ENCODE measurements around the gene MCUB. TPM values are rescaled to one million over a fixed set of nuclear protein-coding genes. Genes with fewer than 3 reads are reported as not detected.

Gene MCUB
- total RNA-seq, 1 experiment from 2014 or later, result 24.1 TPM

- no peaks in the 10 kb centered on the region for H3K4me1 ChIP-seq (ENCODE audit: control insufficient read depth, insufficient read depth, low read length)
- H3K27ac ChIP-seq (ENCODE audit: low read length), result no peak overlapping the region
- H3K9me3 ChIP-seq (ENCODE audit: control insufficient read depth, insufficient read depth, low read depth, low read length), result no peaks in the 10 kb centered on the region
- H3K4me3 ChIP-seq (ENCODE audit: low read depth in 2 of 2, low read length in 2 of 2), result no peak overlapping the region
- ATAC-seq, result no peak
- no peak for DNase-seq (ENCODE audit: low read depth, low spot score)
- POLR2A ChIA-PET, result no interaction called here
- BruUV-seq (replicated peaks), result no TSS peak
- H3K27me3 ChIP-seq (ENCODE audit: control insufficient read depth, insufficient read depth, low read length), result no peaks in the 10 kb centered on the region
- intact Hi-C loops (cut with micrococcal nuclease; ENCODE audit: unreplicated experiment), result no loop called here
- in situ Hi-C loops (cut with HindIII; ENCODE audit: low pct_unique_long_range_greater_than_20kb, low sequenced_read_pairs), result no loop called here
- TF ChIP-seq TCF7L2 (IDR thresholded peaks at IDR 0.05; ENCODE audit: low read depth, low read length) (no peak), REST (IDR thresholded peaks at IDR 0.05; ENCODE audit: insufficient read depth in 1 of 2, low read depth in 2 of 2, low read length in 1 of 2) (no peak), SIN3A (IDR thresholded peaks at IDR 0.05; ENCODE audit: borderline replicate concordance, insufficient read depth, low read depth, low read length) (no peak), POLR2AphosphoS5 (IDR thresholded peaks at IDR 0.05; ENCODE audit: low read depth, low read length) (no peak)
- TF ChIP-seq, protein P1, sequence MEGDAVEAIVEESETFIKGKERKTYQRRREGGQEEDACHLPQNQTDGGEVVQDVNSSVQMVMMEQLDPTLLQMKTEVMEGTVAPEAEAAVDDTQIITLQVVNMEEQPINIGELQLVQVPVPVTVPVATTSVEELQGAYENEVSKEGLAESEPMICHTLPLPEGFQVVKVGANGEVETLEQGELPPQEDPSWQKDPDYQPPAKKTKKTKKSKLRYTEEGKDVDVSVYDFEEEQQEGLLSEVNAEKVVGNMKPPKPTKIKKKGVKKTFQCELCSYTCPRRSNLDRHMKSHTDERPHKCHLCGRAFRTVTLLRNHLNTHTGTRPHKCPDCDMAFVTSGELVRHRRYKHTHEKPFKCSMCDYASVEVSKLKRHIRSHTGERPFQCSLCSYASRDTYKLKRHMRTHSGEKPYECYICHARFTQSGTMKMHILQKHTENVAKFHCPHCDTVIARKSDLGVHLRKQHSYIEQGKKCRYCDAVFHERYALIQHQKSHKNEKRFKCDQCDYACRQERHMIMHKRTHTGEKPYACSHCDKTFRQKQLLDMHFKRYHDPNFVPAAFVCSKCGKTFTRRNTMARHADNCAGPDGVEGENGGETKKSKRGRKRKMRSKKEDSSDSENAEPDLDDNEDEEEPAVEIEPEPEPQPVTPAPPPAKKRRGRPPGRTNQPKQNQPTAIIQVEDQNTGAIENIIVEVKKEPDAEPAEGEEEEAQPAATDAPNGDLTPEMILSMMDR (IDR thresholded peaks at IDR 0.05), result no peak
- H3K36me3 ChIP-seq (ENCODE audit: control insufficient read depth, insufficient read depth, low read length), result no peaks in the 10 kb centered on the region; the same call in 1 of the 2 replicates
- CTCF ChIA-PET, result no interaction called here
Measured at GRCh38 chr4:109682875-109683274, 122.8 kb downstream of the MCUB start.

- DNase-seq (ENCODE audit: low read depth, low spot score) (no peak), ATAC-seq (no peak)
- in situ Hi-C loops (cut with HindIII; ENCODE audit: low pct_unique_long_range_greater_than_20kb, low sequenced_read_pairs), result no loop called here
- H3K27ac ChIP-seq (ENCODE audit: low read length), result no peak overlapping the region
- H3K27me3 ChIP-seq (ENCODE audit: control insufficient read depth, insufficient read depth, low read length), result no peaks in the 10 kb centered on the region
- no peak for TF ChIP-seq REST (IDR thresholded peaks at IDR 0.05; ENCODE audit: insufficient read depth in 1 of 2, low read depth in 2 of 2, low read length in 1 of 2)
- CTCF ChIA-PET, result no interaction called here
- no peaks in the 10 kb centered on the region for H3K9me3 ChIP-seq (ENCODE audit: control insufficient read depth, insufficient read depth, low read depth, low read length)
- POLR2A ChIA-PET, result no interaction called here
- no peak overlapping the region for H3K4me3 ChIP-seq (ENCODE audit: low read depth in 2 of 2, low read length in 2 of 2)
- H3K36me3 ChIP-seq (ENCODE audit: control insufficient read depth, insufficient read depth, low read length), result no peaks in the 10 kb centered on the region; the same call in 1 of the 2 replicates
- intact Hi-C loops (cut with micrococcal nuclease; ENCODE audit: unreplicated experiment), result no loop called here
- H3K4me1 ChIP-seq (ENCODE audit: control insufficient read depth, insufficient read depth, low read length), result no peaks in the 10 kb centered on the region
- no TSS peak for BruUV-seq (replicated peaks)
Measured at GRCh38 chr4:109683621-109684253, 123.7 kb downstream of the MCUB start.
